Caco-2 (cell line): ENCODE measurements around the gene NRF1. TPM values are rescaled to one million over a fixed set of nuclear protein-coding genes. Genes with fewer than 3 reads are reported as not detected.

Experiments used
- BruUV-seq: library from RNA; stranded (reverse); fragments of 400-500 nt; replicated peaks from 2 replicates; lab custom pipeline; 2021; lab: Mats Ljungman, UMichigan
- CTCF ChIA-PET: fragments of 300-600 bp; sonication (Branson Sonifier 250); formaldehyde crosslinking; loops from one replicate; lab custom pipeline; 2022; ENCODE audit warnings: antibody characterized with exemption; lab: Charles Lee
- POLR2A ChIA-PET: fragments of 300-600 bp; sonication (Branson Sonifier 250); formaldehyde crosslinking; loops from one replicate; lab custom pipeline; 2022; ENCODE audit warnings: antibody characterized with exemption; lab: Charles Lee
- DNase-seq, 2 experiments: peaks; one replicate each; pipeline versions ENCODE4 v3.0.0 to v3.0.0-alpha.2; 2020 to 2022
- H3K27me3 ChIP-seq: replicated peaks from 2 replicates; pipeline ENCODE4 v1.6.0; 2011; ENCODE audit warnings: low read length; ENCODE audit not compliant: control insufficient read depth, insufficient read depth
- H3K36me3 ChIP-seq: 2 replicates; pipeline ENCODE4 v1.5.1; 2011; ENCODE audit warnings: low read length; ENCODE audit not compliant: control insufficient read depth, insufficient read depth
- H3K4me1 ChIP-seq: fragments of 250-450 bp; sonication (Bioruptor Pico); 2 replicates; pipeline ENCODE4 v1.5.1; 2020; ENCODE audit warnings: mild to moderate bottlenecking
- H3K4me3 ChIP-seq: 2 replicates; pipeline ENCODE4 v1.5.1; 2011; ENCODE audit warnings: low read depth, mild to moderate bottlenecking, control low read depth, low read length
- H3K9me3 ChIP-seq: fragments of 250-450 bp; sonication (Bioruptor Pico); 2 replicates; pipeline ENCODE4 v1.5.1; 2020; ENCODE audit warnings: mild to moderate bottlenecking, moderate library complexity
- H3K27ac Mint-ChIP-seq: one replicate; pipeline ENCODE4 v1.8.0; 2022; ENCODE audit warnings: mixed read lengths; ENCODE audit not compliant: unreplicated experiment
- H3K27me3 Mint-ChIP-seq: one replicate; pipeline ENCODE4 v1.8.0; 2022; ENCODE audit warnings: mixed read lengths; ENCODE audit not compliant: insufficient read depth, unreplicated experiment
- H3K36me3 Mint-ChIP-seq: one replicate; pipeline ENCODE4 v1.8.0; 2022; ENCODE audit warnings: mild to moderate bottlenecking, mixed read lengths; ENCODE audit not compliant: insufficient read depth, unreplicated experiment
- H3K4me1 Mint-ChIP-seq: one replicate; pipeline ENCODE4 v1.8.0; 2022; ENCODE audit warnings: low read depth, mixed read lengths; ENCODE audit not compliant: unreplicated experiment
- H3K4me3 Mint-ChIP-seq: one replicate; pipeline ENCODE4 v1.8.0; 2022; ENCODE audit warnings: mild to moderate bottlenecking, moderate library complexity, mixed read lengths; ENCODE audit not compliant: unreplicated experiment
- H3K9me3 Mint-ChIP-seq: one replicate; pipeline ENCODE4 v1.8.0; 2022; ENCODE audit warnings: mixed read lengths; ENCODE audit not compliant: unreplicated experiment
- CTCF ChIP-seq, 2 experiments: fragments of 200-600 bp in 1 of 2; IDR thresholded peaks; 1 replicate in 1 of 2; 2 replicates in 1 of 2; pipeline versions ENCODE4 v1.5.1 to v1.8.0; 2011 to 2022; ENCODE audit warnings: antibody characterized with exemption in 1 of 2, control low read depth in 1 of 2, inconsistent platforms in 1 of 2, low read depth in 1 of 2, low read length in 1 of 2, mild to moderate bottlenecking in 1 of 2, moderate library complexity in 1 of 2; ENCODE audit not compliant: insufficient read depth in 1 of 2, severe bottlenecking in 1 of 2, unreplicated experiment in 1 of 2
- intact Hi-C: fragments of 100-400 bp; cut with micrococcal nuclease; formaldehyde crosslinking; loops from one replicate; pipeline ENCODE4 v1.10.0; 2022; ENCODE audit not compliant: unreplicated experiment
- total RNA-seq: library from RNA; stranded (reverse); gene quantifications from 2 replicates; pipeline ENCODE4 v1.2.3, GENCODE V29; 2022

The NRF1 gene
- total RNA-seq, 1 experiment from 2014 or later: 22.5 TPM

- H3K27me3 Mint-ChIP-seq: no peaks in the 10 kb centered on the region
- no peaks in the 10 kb centered on the region for H3K36me3 Mint-ChIP-seq
- H3K4me3 ChIP-seq: no peak overlapping the region
- H3K27me3 ChIP-seq: no peaks in the 10 kb centered on the region
- no peaks in the 10 kb centered on the region for H3K9me3 ChIP-seq
- TF ChIP-seq CTCF (IDR thresholded peaks at IDR 0.05; ENCODE audit: insufficient read depth in 1 of 2, low read depth in 1 of 2, low read length in 1 of 2, severe bottlenecking in 1 of 2, unreplicated experiment in 1 of 2): no peak
- intact Hi-C loops: no loop called here
- no peak overlapping the region for H3K4me3 Mint-ChIP-seq
- H3K9me3 Mint-ChIP-seq: no peaks in the 10 kb centered on the region
- H3K4me1 Mint-ChIP-seq: no peaks in the 10 kb centered on the region
- ChIA-PET CTCF (no interaction called here), POLR2A (no interaction called here)
- no peaks in the 10 kb centered on the region for H3K4me1 ChIP-seq
- H3K36me3 ChIP-seq: no peaks in the 10 kb centered on the region
- no peak overlapping the region for H3K27ac Mint-ChIP-seq
- BruUV-seq: no TSS peak
- DNase-seq: no peak
Observed at GRCh38 chr7:129799350-129799955, 187.9 kb downstream of the NRF1 start.

GRCh38 chr7:129800901-129801300, 189.4 kb downstream of the NRF1 start:
- intact Hi-C loops: no loop called here
- no peak for DNase-seq
- POLR2A ChIA-PET: no interaction called here
- H3K4me1 Mint-ChIP-seq: no peaks in the 10 kb centered on the region
- H3K36me3 ChIP-seq: no peaks in the 10 kb centered on the region
- no peak overlapping the region for H3K27ac Mint-ChIP-seq
- no peaks in the 10 kb centered on the region for H3K27me3 Mint-ChIP-seq
- no TSS peak for BruUV-seq
- no peak for TF ChIP-seq CTCF (IDR thresholded peaks at IDR 0.05; ENCODE audit: insufficient read depth in 1 of 2, low read depth in 1 of 2, low read length in 1 of 2, severe bottlenecking in 1 of 2, unreplicated experiment in 1 of 2)
- H3K4me3 Mint-ChIP-seq: no peak overlapping the region
- CTCF ChIA-PET: no interaction called here
- no peaks in the 10 kb centered on the region for H3K9me3 Mint-ChIP-seq
- no peaks in the 10 kb centered on the region for H3K9me3 ChIP-seq
- H3K27me3 ChIP-seq: no peaks in the 10 kb centered on the region
- no peaks in the 10 kb centered on the region for H3K36me3 Mint-ChIP-seq
- H3K4me1 ChIP-seq: no peaks in the 10 kb centered on the region
- H3K4me3 ChIP-seq: no peak overlapping the region

GRCh38 chr7:129801882-129802281, 190.4 kb downstream of the NRF1 start:
- intact Hi-C loops: no loop called here
- Mint-ChIP-seq H3K9me3 (no peaks in the 10 kb centered on the region), H3K27ac (no peak overlapping the region), H3K27me3 (no peaks in the 10 kb centered on the region), H3K36me3 (no peaks in the 10 kb centered on the region), H3K4me1 (no peaks in the 10 kb centered on the region), H3K4me3 (no peak overlapping the region)
- TF ChIP-seq CTCF (IDR thresholded peaks at IDR 0.05; ENCODE audit: insufficient read depth in 1 of 2, low read depth in 1 of 2, low read length in 1 of 2, severe bottlenecking in 1 of 2, unreplicated experiment in 1 of 2): no peak
- Histone ChIP-seq H3K4me1 (no peaks in the 10 kb centered on the region), H3K4me3 (no peak overlapping the region), H3K27me3 (no peaks in the 10 kb centered on the region), H3K9me3 (no peaks in the 10 kb centered on the region), H3K36me3 (no peaks in the 10 kb centered on the region)
- BruUV-seq: no TSS peak
- POLR2A ChIA-PET: no interaction called here
- DNase-seq: no peak
- CTCF ChIA-PET: no interaction called here
